ENCODE results near the gene ALG5. TPM values are rescaled to one million over a fixed set of nuclear protein-coding genes. Genes with fewer than 3 reads are reported as not detected.

ALG5 gene, protein sequence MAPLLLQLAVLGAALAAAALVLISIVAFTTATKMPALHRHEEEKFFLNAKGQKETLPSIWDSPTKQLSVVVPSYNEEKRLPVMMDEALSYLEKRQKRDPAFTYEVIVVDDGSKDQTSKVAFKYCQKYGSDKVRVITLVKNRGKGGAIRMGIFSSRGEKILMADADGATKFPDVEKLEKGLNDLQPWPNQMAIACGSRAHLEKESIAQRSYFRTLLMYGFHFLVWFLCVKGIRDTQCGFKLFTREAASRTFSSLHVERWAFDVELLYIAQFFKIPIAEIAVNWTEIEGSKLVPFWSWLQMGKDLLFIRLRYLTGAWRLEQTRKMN
- 52.5 and 53.2 TPM in 2 replicates for total RNA-seq

DNA sequence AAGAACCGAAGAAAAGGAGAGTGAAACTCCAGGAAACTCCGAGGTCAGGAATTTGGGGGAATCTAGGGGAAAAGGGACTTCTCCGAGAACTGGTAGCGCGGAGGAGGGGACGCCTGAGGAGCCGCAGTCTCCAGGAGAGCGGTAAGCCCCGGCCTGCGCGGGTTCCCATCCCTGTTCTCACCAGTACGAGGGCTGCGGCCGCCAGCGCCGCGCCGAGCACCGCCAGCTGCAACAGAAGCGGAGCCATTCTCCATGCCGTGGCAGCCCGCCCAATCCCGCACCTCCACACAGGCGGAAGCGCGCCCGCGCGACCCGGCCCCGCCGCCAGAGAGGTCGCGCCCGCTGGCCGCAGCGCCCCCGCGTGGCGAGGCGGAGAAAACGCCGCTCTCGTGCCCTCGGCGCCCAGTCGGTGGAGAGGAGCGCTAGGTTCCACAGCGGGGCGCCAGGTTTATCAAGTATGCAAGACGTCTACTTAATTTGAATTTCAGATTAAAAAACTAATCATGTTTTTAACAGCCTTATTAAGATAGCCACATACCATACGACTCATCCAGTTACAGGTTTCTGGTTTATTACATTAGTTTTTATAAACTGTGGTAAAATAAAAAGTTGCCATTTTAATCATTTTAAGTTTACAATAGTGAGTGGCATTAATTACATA is at the start of gene ALG5:
Gene ALG5, minus strand, starts transcription at position 287 of the 661 bp plus-strand sequence. Its CDS starts 40 bp downstream, at position 247.
- no peaks in the 10 kb centered on the region for H3K27me3 Mint-ChIP-seq (ENCODE audit: insufficient read depth)
- no peaks in the 10 kb centered on the region for H3K9me3 Mint-ChIP-seq
- peak within 1 kb of the TSS; percentile 100 for H3K4me3 Mint-ChIP-seq
- peak within 1 kb of the TSS; percentile 100 for H3K27ac Mint-ChIP-seq
- H3K4me1 Mint-ChIP-seq (ENCODE audit: low read depth) = peaks cover 37% of the 10 kb centered on the region
- peak; percentile 95 for DNase-seq (ENCODE audit: low spot score)
- intact Hi-C loops (cut with micrococcal nuclease) = loop anchor here (1.0 to 5.0 kb wide), 4 partner anchors 142 to 1350 kb away; partner anchors contain the start of genes RFXAP, SPART and UFM1
- H3K36me3 Mint-ChIP-seq (ENCODE audit: low read depth) = peaks cover 23% of the 10 kb centered on the region

DNA sequence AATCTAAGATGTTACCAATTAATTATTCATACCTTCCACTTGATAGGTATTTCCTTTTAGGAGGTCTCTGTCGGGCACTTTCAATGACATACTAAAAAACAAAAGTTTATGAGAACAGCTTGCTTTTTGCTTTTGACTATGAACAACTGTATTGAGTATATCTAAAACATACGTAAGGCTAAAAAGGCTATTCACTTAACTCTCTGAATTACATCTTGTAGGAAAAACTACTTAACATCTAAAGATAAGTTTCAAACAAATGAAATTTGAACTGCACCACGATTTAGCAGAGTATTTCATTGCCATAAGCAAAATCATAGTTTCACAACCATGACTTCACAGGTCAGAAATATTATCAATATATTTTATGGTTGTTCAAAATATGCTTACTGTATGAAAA is 48.7 kb upstream of the ALG5 start:
- intact Hi-C loops (cut with micrococcal nuclease) = no loop called here
- DNase-seq (ENCODE audit: low spot score) = no peak
- H3K4me1 Mint-ChIP-seq (ENCODE audit: low read depth) = peaks cover 17% of the 10 kb centered on the region
- peaks cover under 1% of the 10 kb centered on the region for H3K9me3 Mint-ChIP-seq
- no peak overlapping the region for H3K27ac Mint-ChIP-seq
- no peak overlapping the region for H3K4me3 Mint-ChIP-seq
- H3K36me3 Mint-ChIP-seq (ENCODE audit: low read depth) = peaks cover 26% of the 10 kb centered on the region
- H3K27me3 Mint-ChIP-seq (ENCODE audit: insufficient read depth) = no peaks in the 10 kb centered on the region

DNA sequence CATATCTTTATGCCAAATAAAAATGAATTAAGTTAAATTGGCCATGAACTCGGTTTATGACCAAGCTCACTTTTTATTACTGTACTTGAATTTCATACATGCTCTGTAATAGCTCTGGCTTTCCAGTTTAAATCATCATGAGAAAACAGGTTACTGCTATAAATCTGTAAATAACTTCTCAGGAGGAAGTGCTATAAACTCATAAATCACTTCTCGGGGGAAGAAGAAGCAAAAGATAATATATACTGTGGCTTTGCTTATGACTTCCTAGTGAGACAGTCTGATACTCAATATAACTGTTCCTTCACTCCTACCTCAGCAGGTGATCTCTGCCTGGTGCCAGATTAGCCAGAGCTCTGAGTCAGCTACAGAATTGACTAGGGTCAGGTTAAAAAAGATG is 47.9 kb upstream of the ALG5 start:
- H3K4me1 Mint-ChIP-seq (ENCODE audit: low read depth) = peaks cover 9% of the 10 kb centered on the region
- H3K27me3 Mint-ChIP-seq (ENCODE audit: insufficient read depth) = no peaks in the 10 kb centered on the region
- no peaks in the 10 kb centered on the region for H3K9me3 Mint-ChIP-seq
- H3K27ac Mint-ChIP-seq = no peak overlapping the region
- H3K4me3 Mint-ChIP-seq = no peak overlapping the region
- intact Hi-C loops (cut with micrococcal nuclease) = no loop called here
- H3K36me3 Mint-ChIP-seq (ENCODE audit: low read depth) = peaks cover 25% of the 10 kb centered on the region
- no peak for DNase-seq (ENCODE audit: low spot score)

DNA sequence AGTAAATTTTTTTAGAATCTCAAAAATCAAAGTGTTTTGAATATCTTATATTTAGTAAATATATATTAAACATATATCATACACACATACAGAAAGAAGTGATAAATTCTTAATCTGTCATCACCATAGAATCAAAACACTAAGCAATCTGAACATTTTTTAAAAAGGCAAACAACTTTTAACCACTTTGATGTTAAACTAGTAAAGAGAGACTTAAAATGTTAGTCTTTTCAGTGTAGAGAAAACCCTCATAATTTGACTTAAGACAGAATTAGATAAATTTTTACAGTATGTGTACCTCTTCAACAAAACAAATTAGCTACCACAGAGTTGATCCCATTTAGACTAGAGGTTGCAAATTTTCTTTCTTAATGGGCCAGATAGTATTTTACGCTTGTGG is 46.9 kb upstream of the ALG5 start:
- no peaks in the 10 kb centered on the region for H3K9me3 Mint-ChIP-seq
- no peak overlapping the region for H3K27ac Mint-ChIP-seq
- H3K27me3 Mint-ChIP-seq (ENCODE audit: insufficient read depth) = no peaks in the 10 kb centered on the region
- no peaks in the 10 kb centered on the region for H3K4me1 Mint-ChIP-seq (ENCODE audit: low read depth)
- H3K36me3 Mint-ChIP-seq (ENCODE audit: low read depth) = peaks cover 25% of the 10 kb centered on the region
- intact Hi-C loops (cut with micrococcal nuclease) = no loop called here
- DNase-seq (ENCODE audit: low spot score) = no peak
- no peak overlapping the region for H3K4me3 Mint-ChIP-seq

DNA sequence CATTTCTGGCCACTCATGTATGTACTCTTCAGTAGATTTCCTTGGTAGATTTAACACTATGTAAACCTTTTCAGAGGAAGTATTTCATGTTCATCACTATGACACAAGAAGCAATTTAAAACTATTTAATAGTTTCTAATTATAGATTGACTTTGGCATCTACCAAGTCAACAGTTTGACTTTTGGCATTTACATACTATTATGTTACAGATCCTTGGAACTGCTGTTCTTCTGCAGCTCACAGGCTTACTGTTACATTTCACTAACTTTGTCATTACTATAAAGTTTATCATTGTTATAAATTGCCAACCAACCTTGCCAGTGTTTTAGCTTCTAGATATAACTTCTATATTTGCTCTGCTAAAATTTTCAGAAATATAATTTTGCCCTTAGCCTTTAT is 41.6 kb upstream of the ALG5 start:
- Mint-ChIP-seq H3K9me3 (no peaks in the 10 kb centered on the region), H3K27me3 (ENCODE audit: insufficient read depth) (no peaks in the 10 kb centered on the region), H3K4me1 (ENCODE audit: low read depth) (no peaks in the 10 kb centered on the region), H3K27ac (no peak overlapping the region), H3K4me3 (no peak overlapping the region), H3K36me3 (ENCODE audit: low read depth) (peaks cover 30% of the 10 kb centered on the region)
- no peak for DNase-seq (ENCODE audit: low spot score)
- intact Hi-C loops (cut with micrococcal nuclease) = no loop called here

DNA sequence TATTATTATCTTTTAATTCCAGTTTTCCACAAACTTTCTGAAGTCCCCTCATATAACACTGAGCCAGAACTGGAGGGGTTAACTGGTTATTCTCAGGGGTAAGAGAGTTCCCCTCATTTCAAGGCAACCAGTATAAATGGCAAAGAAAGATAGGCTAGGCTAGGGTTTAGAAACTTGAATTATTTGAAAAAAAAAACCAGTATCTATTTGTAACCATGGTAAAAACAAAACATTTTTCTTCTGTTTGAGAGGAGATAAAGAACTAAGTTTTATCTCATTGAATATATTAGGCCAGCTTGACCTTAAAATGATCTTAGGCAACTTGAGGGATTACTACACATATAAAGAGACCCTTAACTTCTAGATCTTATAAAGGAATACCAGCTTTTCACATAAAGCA is 40.8 kb upstream of the ALG5 start:
- DNase-seq (ENCODE audit: low spot score) = no peak
- intact Hi-C loops (cut with micrococcal nuclease) = no loop called here
- Mint-ChIP-seq H3K36me3 (ENCODE audit: low read depth) (peaks cover 33% of the 10 kb centered on the region), H3K27ac (no peak overlapping the region), H3K27me3 (ENCODE audit: insufficient read depth) (no peaks in the 10 kb centered on the region), H3K4me1 (ENCODE audit: low read depth) (no peaks in the 10 kb centered on the region), H3K4me3 (no peak overlapping the region), H3K9me3 (no peaks in the 10 kb centered on the region)

DNA sequence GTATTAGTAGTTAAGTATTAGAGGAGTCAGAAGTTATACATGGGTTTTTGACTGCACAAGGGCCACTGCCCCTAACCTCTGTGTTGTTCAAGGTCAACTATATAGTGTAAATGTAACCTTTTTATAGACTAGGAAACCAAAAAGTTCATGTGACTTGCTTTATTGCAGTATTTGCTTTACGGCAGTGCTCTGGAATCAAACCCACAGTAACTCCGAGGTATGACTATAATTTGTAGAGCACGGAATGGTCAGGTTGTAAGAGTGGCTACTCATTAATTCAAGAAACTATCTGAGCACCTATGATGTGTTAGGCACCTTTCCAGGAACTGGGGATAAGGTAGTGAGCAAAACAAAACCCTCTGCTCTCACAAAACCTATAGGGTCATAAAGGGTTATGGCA is 38.1 kb upstream of the ALG5 start:
- Mint-ChIP-seq H3K4me1 (ENCODE audit: low read depth) (no peaks in the 10 kb centered on the region), H3K36me3 (ENCODE audit: low read depth) (peaks cover 40% of the 10 kb centered on the region), H3K4me3 (no peak overlapping the region), H3K27ac (no peak overlapping the region), H3K27me3 (ENCODE audit: insufficient read depth) (no peaks in the 10 kb centered on the region), H3K9me3 (no peaks in the 10 kb centered on the region)
- intact Hi-C loops (cut with micrococcal nuclease) = no loop called here
- no peak for DNase-seq (ENCODE audit: low spot score)

DNA sequence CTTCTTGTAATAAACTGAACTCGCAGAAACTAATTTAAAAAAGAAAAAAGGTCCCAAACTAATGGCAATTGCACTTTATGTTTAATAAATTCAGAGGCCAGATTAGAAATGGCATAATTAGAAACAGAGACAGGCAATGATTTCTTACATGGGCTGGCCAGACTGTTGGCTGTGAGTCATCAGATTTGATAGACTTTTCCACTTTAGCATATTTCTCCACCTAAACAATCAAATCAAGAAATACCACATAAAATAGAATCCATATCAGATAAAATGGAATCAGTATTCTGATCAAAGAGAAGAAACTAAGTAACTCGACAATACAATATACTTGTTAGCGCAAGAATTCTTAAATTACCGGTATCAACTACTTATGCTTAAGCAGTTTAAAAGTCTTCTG is 30.5 kb upstream of the ALG5 start:
- H3K27ac Mint-ChIP-seq = no peak overlapping the region
- no peaks in the 10 kb centered on the region for H3K4me1 Mint-ChIP-seq (ENCODE audit: low read depth)
- no peak for DNase-seq (ENCODE audit: low spot score)
- H3K36me3 Mint-ChIP-seq (ENCODE audit: low read depth) = peaks cover 29% of the 10 kb centered on the region
- intact Hi-C loops (cut with micrococcal nuclease) = loop anchor here (2.0 kb wide), 1 partner anchor 27 kb away; no protein-coding TSS in a partner anchor
- no peaks in the 10 kb centered on the region for H3K9me3 Mint-ChIP-seq
- H3K27me3 Mint-ChIP-seq (ENCODE audit: insufficient read depth) = no peaks in the 10 kb centered on the region
- H3K4me3 Mint-ChIP-seq = no peak overlapping the region

DNA sequence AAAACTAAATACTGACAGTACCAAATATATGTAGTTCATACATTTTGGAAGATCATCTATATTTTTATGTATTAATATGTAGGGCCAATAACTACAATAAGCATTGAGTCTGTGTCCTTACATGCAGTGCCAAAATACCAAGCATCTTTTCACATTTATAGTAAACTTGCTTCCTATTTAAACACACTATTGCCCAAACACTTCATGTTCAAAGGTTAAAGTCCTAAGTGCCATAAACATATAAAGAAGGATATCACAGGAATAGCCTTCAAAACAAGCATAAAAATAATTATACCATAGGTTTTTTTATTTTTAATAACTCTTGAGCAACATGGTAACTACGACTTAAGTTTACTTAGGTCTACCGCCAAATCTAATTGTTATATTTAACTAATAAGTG is 28.5 kb upstream of the ALG5 start:
- H3K27ac Mint-ChIP-seq = no peak overlapping the region
- DNase-seq (ENCODE audit: low spot score) = no peak
- no peak overlapping the region for H3K4me3 Mint-ChIP-seq
- intact Hi-C loops (cut with micrococcal nuclease) = loop anchor here (2.0 kb wide), 1 partner anchor 25 kb away; no protein-coding TSS in a partner anchor
- H3K4me1 Mint-ChIP-seq (ENCODE audit: low read depth) = no peaks in the 10 kb centered on the region
- H3K27me3 Mint-ChIP-seq (ENCODE audit: insufficient read depth) = no peaks in the 10 kb centered on the region
- no peaks in the 10 kb centered on the region for H3K9me3 Mint-ChIP-seq
- H3K36me3 Mint-ChIP-seq (ENCODE audit: low read depth) = peaks cover 30% of the 10 kb centered on the region

DNA sequence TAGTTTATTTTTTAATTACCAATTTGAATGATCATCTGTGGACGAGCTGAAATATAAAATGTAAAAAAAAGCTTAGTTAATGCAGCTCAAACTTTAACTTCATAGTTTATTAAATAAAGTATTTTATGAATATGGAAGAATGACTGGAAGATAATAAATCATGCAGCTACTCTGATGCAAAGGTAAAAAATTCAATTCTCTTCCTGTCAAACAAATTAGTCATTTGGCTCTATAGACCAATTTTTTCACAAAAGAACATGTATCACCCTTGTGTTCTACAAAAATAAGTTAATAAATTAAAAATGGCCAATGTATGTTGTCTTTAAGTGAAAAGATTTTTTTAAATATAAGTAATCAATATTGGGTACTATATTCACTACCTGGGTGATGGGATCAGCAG is 27.6 kb upstream of the ALG5 start:
- Mint-ChIP-seq H3K27me3 (ENCODE audit: insufficient read depth) (no peaks in the 10 kb centered on the region), H3K9me3 (no peaks in the 10 kb centered on the region), H3K36me3 (ENCODE audit: low read depth) (peaks cover 29% of the 10 kb centered on the region), H3K27ac (no peak overlapping the region), H3K4me1 (ENCODE audit: low read depth) (no peaks in the 10 kb centered on the region), H3K4me3 (no peak overlapping the region)
- no peak for DNase-seq (ENCODE audit: low spot score)
- intact Hi-C loops (cut with micrococcal nuclease) = no loop called here

DNA sequence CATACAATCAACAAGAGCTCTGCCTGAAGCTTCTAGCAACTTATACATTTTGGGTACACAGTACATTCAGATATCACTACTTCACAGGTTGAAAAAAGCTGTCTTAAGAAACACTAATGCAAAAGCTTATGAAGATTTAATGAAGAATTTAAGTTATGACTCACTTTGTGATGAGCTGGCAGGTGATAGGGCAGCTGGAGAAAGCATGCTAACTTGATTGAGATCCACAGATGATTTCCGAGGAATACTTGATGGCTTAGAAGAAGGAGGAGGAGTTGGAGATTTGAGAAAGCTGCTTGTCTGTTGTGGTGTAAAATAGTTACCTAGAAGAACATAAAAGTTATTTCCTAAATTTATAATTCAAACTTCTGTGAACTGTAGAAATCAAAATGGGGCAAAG is 24.7 kb upstream of the ALG5 start:
- Mint-ChIP-seq H3K9me3 (no peaks in the 10 kb centered on the region), H3K27me3 (ENCODE audit: insufficient read depth) (no peaks in the 10 kb centered on the region), H3K4me3 (no peak overlapping the region), H3K4me1 (ENCODE audit: low read depth) (no peaks in the 10 kb centered on the region), H3K36me3 (ENCODE audit: low read depth) (peaks cover 24% of the 10 kb centered on the region), H3K27ac (no peak overlapping the region)
- intact Hi-C loops (cut with micrococcal nuclease) = no loop called here
- DNase-seq (ENCODE audit: low spot score) = no peak

DNA sequence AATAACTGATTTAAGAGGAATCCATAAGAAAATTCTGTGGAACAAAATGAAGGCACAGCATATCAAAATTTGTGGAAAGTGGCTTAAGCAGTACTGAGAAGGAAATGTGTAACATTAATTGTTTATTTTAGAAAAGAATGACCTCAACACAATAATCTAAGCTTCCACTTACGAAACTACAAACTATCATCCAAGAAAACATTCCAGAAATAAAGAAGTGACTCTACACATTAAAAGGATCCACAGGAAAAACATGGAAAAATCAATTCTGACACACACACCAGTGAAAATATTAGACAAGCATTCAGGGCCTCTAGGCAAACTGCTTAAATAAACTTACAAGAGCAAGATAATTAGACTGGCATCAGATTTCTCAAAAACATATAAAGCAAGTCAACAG is 15.5 kb upstream of the ALG5 start:
- Mint-ChIP-seq H3K4me1 (ENCODE audit: low read depth) (peaks cover 7% of the 10 kb centered on the region), H3K27ac (no peak overlapping the region), H3K36me3 (ENCODE audit: low read depth) (peaks cover 47% of the 10 kb centered on the region), H3K9me3 (no peaks in the 10 kb centered on the region), H3K27me3 (ENCODE audit: insufficient read depth) (no peaks in the 10 kb centered on the region), H3K4me3 (no peak overlapping the region)
- DNase-seq (ENCODE audit: low spot score) = no peak
- intact Hi-C loops (cut with micrococcal nuclease) = no loop called here

DNA sequence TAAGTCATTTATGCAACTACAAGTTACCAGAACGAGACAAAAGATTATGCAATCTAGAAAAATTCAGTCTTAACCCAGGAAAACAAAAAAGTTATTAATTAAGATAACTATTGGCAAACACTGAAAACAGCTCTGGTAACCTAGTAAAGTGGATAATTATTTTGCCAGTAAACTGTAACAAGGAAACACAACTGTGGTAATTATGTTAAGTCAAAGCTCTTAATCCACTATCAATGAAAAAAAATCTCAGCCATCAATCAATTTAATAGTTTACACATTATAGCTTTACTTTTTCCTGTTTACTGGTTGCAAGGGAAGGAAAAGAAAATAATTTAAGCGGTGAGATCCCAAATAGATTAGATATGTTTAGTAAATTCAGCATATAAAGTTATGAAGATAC is 12.6 kb upstream of the ALG5 start:
- Mint-ChIP-seq H3K9me3 (no peaks in the 10 kb centered on the region), H3K27ac (no peak overlapping the region), H3K36me3 (ENCODE audit: low read depth) (peaks cover 56% of the 10 kb centered on the region), H3K4me1 (ENCODE audit: low read depth) (peaks cover 14% of the 10 kb centered on the region), H3K4me3 (no peak overlapping the region), H3K27me3 (ENCODE audit: insufficient read depth) (no peaks in the 10 kb centered on the region)
- intact Hi-C loops (cut with micrococcal nuclease) = loop anchor here (2.0 kb wide), 1 partner anchor 47 kb away; the partner anchor contains the start of gene SUPT20H
- no peak for DNase-seq (ENCODE audit: low spot score)
